ENCODE measurements around the gene GAGE10. TPM values are rescaled to one million over a fixed set of nuclear protein-coding genes. Genes with fewer than 3 reads are reported as not detected.

The GAGE10 gene
- polyA plus RNA-seq, 4 donors = not detected

- Histone ChIP-seq H3K4me3 (ENCODE audit: low read depth in 1 of 3, low read length in 3 of 3) (no peak overlapping the region), H3K9me3 (ENCODE audit: control insufficient read depth in 2 of 2, insufficient read depth in 1 of 2, low read depth in 1 of 2, low read length in 1 of 2) (no peaks in the 10 kb centered on the region), H3K27ac (ENCODE audit: low read depth in 1 of 3, low read length in 2 of 3) (no peak overlapping the region), H3K4me1 (ENCODE audit: control insufficient read depth in 3 of 3, insufficient read depth in 2 of 3, low read depth in 1 of 3, low read length in 2 of 3) (no peaks in the 10 kb centered on the region), H3K27me3 (ENCODE audit: control insufficient read depth in 3 of 3, insufficient read depth in 3 of 3, low read length in 3 of 3) (no peaks in the 10 kb centered on the region), H3K36me3 (ENCODE audit: control insufficient read depth in 3 of 3, insufficient read depth in 2 of 3, low read depth in 1 of 3, low read length in 3 of 3) (no peaks in the 10 kb centered on the region)
- WGBS, 3 donors = 43 to 52% (median 45%) methylated on average over 1 of the region's 1 CpG
- DNase-seq (no peak), FAIRE-seq (no peak)
Measured at GRCh38 chrX:49262603-49263002, 40.8 kb upstream of the GAGE10 start.

DNA sequence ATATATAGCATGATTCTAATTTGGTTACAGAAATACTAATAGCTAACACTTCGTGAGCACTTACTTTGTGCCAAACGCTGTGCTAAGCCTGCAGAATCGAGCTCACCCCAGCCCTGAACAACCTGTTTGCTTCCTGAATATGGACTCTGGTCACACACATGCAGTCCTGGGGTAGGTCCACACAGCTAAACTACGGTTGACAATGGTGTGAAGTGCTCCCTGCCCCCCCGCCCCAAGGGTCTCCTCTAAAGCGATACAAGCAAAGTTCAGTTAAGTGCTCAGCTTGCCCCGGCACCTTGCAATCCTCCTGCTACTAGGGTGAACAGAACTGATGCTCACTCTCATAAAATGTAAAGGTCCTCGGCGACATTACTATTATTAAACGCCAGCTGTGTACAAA lies 39.8 kb upstream of the GAGE10 start:
- FAIRE-seq = no peak
- 82 to 87% (median 85%) methylated on average over 10 of the region's 10 CpGs for WGBS, 3 donors
- no peaks in the 10 kb centered on the region for H3K4me1 ChIP-seq (ENCODE audit: control insufficient read depth in 3 of 3, insufficient read depth in 2 of 3, low read depth in 1 of 3, low read length in 2 of 3)

GRCh38 chrX:49264460-49264859 lies 39.0 kb upstream of the GAGE10 start, which contains the start of gene FOXP3:
TSS of gene FOXP3 (minus strand) at chrX:49264710. CDS start at chrX:49258505, 6,205 bp downstream.
- DNase-seq (no peak), FAIRE-seq (no peak)
- Histone ChIP-seq H3K27ac (ENCODE audit: low read depth in 1 of 3, low read length in 2 of 3) (no peak within 1 kb of the TSS), H3K27me3 (ENCODE audit: control insufficient read depth in 3 of 3, insufficient read depth in 3 of 3, low read length in 3 of 3) (no peaks in the 10 kb centered on the region), H3K4me1 (ENCODE audit: control insufficient read depth in 3 of 3, insufficient read depth in 2 of 3, low read depth in 1 of 3, low read length in 2 of 3) (no peaks in the 10 kb centered on the region), H3K4me3 (ENCODE audit: low read depth in 1 of 3, low read length in 3 of 3) (no peak within 1 kb of the TSS), H3K36me3 (ENCODE audit: control insufficient read depth in 3 of 3, insufficient read depth in 2 of 3, low read depth in 1 of 3, low read length in 3 of 3) (no peaks in the 10 kb centered on the region), H3K9me3 (ENCODE audit: control insufficient read depth in 2 of 2, insufficient read depth in 1 of 2, low read depth in 1 of 2, low read length in 1 of 2) (no peaks in the 10 kb centered on the region)
- 74 to 85% (median 80%) methylated on average over 11 of the region's 11 CpGs for WGBS, 3 donors

More for the DNA sequence above, 39.8 kb upstream of the GAGE10 start:
- Histone ChIP-seq H3K36me3 (ENCODE audit: control insufficient read depth in 3 of 3, insufficient read depth in 2 of 3, low read depth in 1 of 3, low read length in 3 of 3) (no peaks in the 10 kb centered on the region), H3K27me3 (ENCODE audit: control insufficient read depth in 3 of 3, insufficient read depth in 3 of 3, low read length in 3 of 3) (no peaks in the 10 kb centered on the region), H3K9me3 (ENCODE audit: control insufficient read depth in 2 of 2, insufficient read depth in 1 of 2, low read depth in 1 of 2, low read length in 1 of 2) (no peaks in the 10 kb centered on the region), H3K4me3 (ENCODE audit: low read depth in 1 of 3, low read length in 3 of 3) (no peak overlapping the region), H3K27ac (ENCODE audit: low read depth in 1 of 3, low read length in 2 of 3) (no peak overlapping the region)
- no peak for DNase-seq

DNA sequence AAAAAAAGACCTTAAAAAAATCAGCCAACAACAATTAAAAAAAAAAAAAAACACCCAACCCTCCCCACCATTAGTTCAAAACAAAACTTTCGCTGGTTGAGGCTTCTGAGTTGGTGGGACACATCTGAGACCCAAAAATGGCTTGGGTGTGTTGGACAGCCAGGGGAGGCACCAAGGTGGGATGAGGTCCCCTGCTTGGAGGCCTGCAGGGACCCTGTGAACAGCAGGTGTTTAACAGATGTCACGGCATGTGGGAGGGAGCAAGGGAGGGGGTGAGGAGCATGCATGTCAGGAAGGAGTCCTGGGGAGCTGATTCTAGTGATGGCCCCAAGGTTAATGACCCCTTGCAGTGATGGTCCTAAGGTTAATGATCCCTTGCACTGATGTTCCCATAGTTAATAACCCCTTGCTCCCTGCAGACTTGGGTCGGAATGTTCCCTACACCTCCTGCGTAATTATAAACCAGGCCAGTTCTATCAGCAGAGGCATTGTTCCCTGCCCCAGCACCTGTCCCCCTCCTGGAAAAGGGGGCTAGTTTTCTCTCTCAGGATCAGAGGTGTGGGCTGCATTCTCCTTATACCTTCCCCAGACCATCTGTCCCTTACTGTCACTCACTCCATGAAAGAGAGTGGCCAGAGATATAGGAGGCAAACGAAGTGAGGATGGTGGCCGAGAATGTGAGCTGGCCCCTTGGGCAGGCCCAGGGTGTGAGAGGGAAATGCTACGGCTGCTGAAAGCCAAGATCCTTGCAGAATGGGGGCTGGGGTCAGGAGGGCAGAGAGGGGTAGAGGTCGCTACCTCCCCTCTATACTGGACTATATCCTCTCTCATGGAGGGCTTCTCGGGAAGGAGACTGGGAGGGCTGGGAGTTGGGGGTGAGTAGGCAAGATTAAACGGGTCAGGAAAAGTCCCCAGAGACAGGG lies 36.7 kb upstream of the GAGE10 start:
- 69 to 76% (median 75%) methylated on average over 10 of the region's 10 CpGs for WGBS, 3 donors
- Histone ChIP-seq H3K4me3 (ENCODE audit: low read depth in 1 of 3, low read length in 3 of 3) (no peak overlapping the region), H3K36me3 (ENCODE audit: control insufficient read depth in 3 of 3, insufficient read depth in 2 of 3, low read depth in 1 of 3, low read length in 3 of 3) (peaks cover 0 to 4% (median 0%) of the 10 kb centered on the region in 3 donors), H3K27ac (ENCODE audit: low read depth in 1 of 3, low read length in 2 of 3) (peak overlapping the region in 1 of 3 donors; percentile 90), H3K9me3 (ENCODE audit: control insufficient read depth in 2 of 2, insufficient read depth in 1 of 2, low read depth in 1 of 2, low read length in 1 of 2) (no peaks in the 10 kb centered on the region), H3K4me1 (ENCODE audit: control insufficient read depth in 3 of 3, insufficient read depth in 2 of 3, low read depth in 1 of 3, low read length in 2 of 3) (peaks cover 0 to 5% (median 3%) of the 10 kb centered on the region in 3 donors), H3K27me3 (ENCODE audit: control insufficient read depth in 3 of 3, insufficient read depth in 3 of 3, low read length in 3 of 3) (no peaks in the 10 kb centered on the region)
- FAIRE-seq (no peak), DNase-seq (peak in 1 of 2 donors; percentile 53)

- 0 to 36% (median 3%) methylated on average over 1 to 4 of the region's 4 CpGs for WGBS, 3 donors
- Histone ChIP-seq H3K36me3 (ENCODE audit: control insufficient read depth in 3 of 3, insufficient read depth in 2 of 3, low read depth in 1 of 3, low read length in 3 of 3) (peaks cover 0 to 4% (median 0%) of the 10 kb centered on the region in 3 donors), H3K9me3 (ENCODE audit: control insufficient read depth in 2 of 2, insufficient read depth in 1 of 2, low read depth in 1 of 2, low read length in 1 of 2) (no peaks in the 10 kb centered on the region), H3K27ac (ENCODE audit: low read depth in 1 of 3, low read length in 2 of 3) (peak overlapping the region in 2 of 3 donors; percentile 90 to 93), H3K27me3 (ENCODE audit: control insufficient read depth in 3 of 3, insufficient read depth in 3 of 3, low read length in 3 of 3) (no peaks in the 10 kb centered on the region), H3K4me1 (ENCODE audit: control insufficient read depth in 3 of 3, insufficient read depth in 2 of 3, low read depth in 1 of 3, low read length in 2 of 3) (peaks cover 0 to 5% (median 5%) of the 10 kb centered on the region in 3 donors), H3K4me3 (ENCODE audit: low read depth in 1 of 3, low read length in 3 of 3) (peak overlapping the region in 2 of 3 donors; percentile 7 to 63)
- DNase-seq (no peak), FAIRE-seq (no peak)
Measured at GRCh38 chrX:49268702-49269009, 34.8 kb upstream of the GAGE10 start.

GRCh38 chrX:49269010-49269766 lies 34.3 kb upstream of the GAGE10 start:
- H3K27me3 ChIP-seq (ENCODE audit: control insufficient read depth in 3 of 3, insufficient read depth in 3 of 3, low read length in 3 of 3) = no peaks in the 10 kb centered on the region
- peak overlapping the region; percentile 48 to 65 (median 63) for H3K4me3 ChIP-seq (ENCODE audit: low read depth in 1 of 3, low read length in 3 of 3)
- peak overlapping the region; percentile 85 to 98 (median 90) for H3K27ac ChIP-seq (ENCODE audit: low read depth in 1 of 3, low read length in 2 of 3)
- FAIRE-seq (no peak), DNase-seq (peak; percentile 95 to 97)
- peaks cover 0 to 4% (median 0%) of the 10 kb centered on the region in 3 donors for H3K36me3 ChIP-seq (ENCODE audit: control insufficient read depth in 3 of 3, insufficient read depth in 2 of 3, low read depth in 1 of 3, low read length in 3 of 3)
- H3K4me1 ChIP-seq (ENCODE audit: control insufficient read depth in 3 of 3, insufficient read depth in 2 of 3, low read depth in 1 of 3, low read length in 2 of 3) = peaks cover 0 to 5% (median 5%) of the 10 kb centered on the region in 3 donors
- WGBS, 3 donors = 0 to 36% (median 10%) methylated on average over 44 to 45 of the region's 45 CpGs
- no peaks in the 10 kb centered on the region for H3K9me3 ChIP-seq (ENCODE audit: control insufficient read depth in 2 of 2, insufficient read depth in 1 of 2, low read depth in 1 of 2, low read length in 1 of 2)

DNA sequence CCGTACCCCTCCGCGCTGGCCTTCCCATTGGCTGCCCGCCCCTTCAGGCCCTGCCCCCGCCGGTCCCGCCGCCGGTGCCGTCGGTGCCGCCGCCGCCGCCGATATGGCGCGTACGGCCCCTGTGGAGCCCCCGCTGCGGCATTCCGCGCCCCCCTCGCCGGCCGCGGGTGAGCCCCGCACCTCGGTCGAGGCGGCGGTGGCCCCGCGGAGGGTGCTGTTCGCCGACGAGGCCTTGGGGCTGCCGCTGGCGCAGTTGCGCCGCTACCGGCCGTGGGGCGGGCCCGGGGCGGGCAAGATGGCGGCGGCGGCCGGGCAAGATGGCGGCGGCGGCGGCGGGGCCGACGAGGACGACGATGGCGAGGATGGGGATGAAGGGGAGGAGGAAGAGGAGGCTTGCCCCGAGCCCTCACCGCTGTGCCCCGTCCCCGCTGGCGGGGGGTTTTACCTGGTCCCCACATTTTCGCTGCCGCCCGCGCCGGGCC lies 33.6 kb upstream of the GAGE10 start, which contains the start of gene PPP1R3F:
Gene PPP1R3F (plus strand): TSS at position 27 of the 482 bp plus-strand sequence. CDS start 77 bp downstream, at position 104.
- peak within 1 kb of the TSS; percentile 48 to 65 (median 63) for H3K4me3 ChIP-seq (ENCODE audit: low read depth in 1 of 3, low read length in 3 of 3)
- FAIRE-seq (no peak), DNase-seq (no peak)
- no peaks in the 10 kb centered on the region for H3K27me3 ChIP-seq (ENCODE audit: control insufficient read depth in 3 of 3, insufficient read depth in 3 of 3, low read length in 3 of 3)
- H3K4me1 ChIP-seq (ENCODE audit: control insufficient read depth in 3 of 3, insufficient read depth in 2 of 3, low read depth in 1 of 3, low read length in 2 of 3) = peaks cover 0 to 5% (median 5%) of the 10 kb centered on the region in 3 donors
- H3K27ac ChIP-seq (ENCODE audit: low read depth in 1 of 3, low read length in 2 of 3) = peak within 1 kb of the TSS; percentile 85 to 98 (median 90)
- WGBS, 3 donors = 1 to 57% (median 9%) methylated on average over 4 to 70 of the region's 70 CpGs
- no peaks in the 10 kb centered on the region for H3K9me3 ChIP-seq (ENCODE audit: control insufficient read depth in 2 of 2, insufficient read depth in 1 of 2, low read depth in 1 of 2, low read length in 1 of 2)
- peaks cover 0 to 4% (median 0%) of the 10 kb centered on the region in 3 donors for H3K36me3 ChIP-seq (ENCODE audit: control insufficient read depth in 3 of 3, insufficient read depth in 2 of 3, low read depth in 1 of 3, low read length in 3 of 3)
